ENCODE measurements around the gene PALD1.
A peak's percentile ranks its signal among the peaks of the same experiment; 100 is the strongest.

Gene PALD1

GRCh38 chr10:70432561-70433263 is 45.9 kb upstream of the PALD1 start:
- Histone ChIP-seq H3K4me1 (ENCODE audit: control insufficient read depth in 2 of 2, insufficient read depth in 1 of 2, low read depth in 1 of 2, low read length in 2 of 2) (peaks cover 0 to 6% of the 10 kb centered on the region in 2 donors), H3K27ac (replicated peaks; ENCODE audit: low read length) (no peak overlapping the region), H3K36me3 (replicated peaks in 1 of 2; ENCODE audit: control insufficient read depth in 2 of 2, insufficient read depth in 2 of 2, low read length in 2 of 2) (peaks cover 11 to 45% of the 10 kb centered on the region in 2 donors), H4K8ac (ENCODE audit: low read depth, low read length) (no peak overlapping the region), H3K79me1 (ENCODE audit: low read depth, low read length) (no peaks in the 10 kb centered on the region), H3K4me2 (ENCODE audit: insufficient read depth, low read length, poor library complexity, severe bottlenecking) (no peak overlapping the region), H2BK120ac (ENCODE audit: low read depth, low read length) (no peak overlapping the region), H3K23ac (ENCODE audit: low read depth, low read length, poor library complexity) (no peak overlapping the region), H2AK5ac (ENCODE audit: low read depth, low read length) (no peak overlapping the region), H2AFZ (ENCODE audit: low read length) (no peak overlapping the region), H4K91ac (ENCODE audit: low read depth, low read length, poor library complexity) (no peak overlapping the region), H2BK15ac (ENCODE audit: low read length) (no peak overlapping the region), H3K9me3 (replicated peaks in 1 of 2; ENCODE audit: control insufficient read depth in 2 of 2, insufficient read depth in 1 of 2, low read depth in 1 of 2, low read length in 2 of 2) (no peaks in the 10 kb centered on the region), H2BK5ac (ENCODE audit: low read length) (no peak overlapping the region), H3K18ac (ENCODE audit: low read length) (no peak overlapping the region), H3K4me3 (ENCODE audit: low read length in 2 of 2) (no peak overlapping the region), H3K27me3 (ENCODE audit: control insufficient read depth in 3 of 3, insufficient read depth in 3 of 3, low read depth in 1 of 3, low read length in 3 of 3) (no peaks in the 10 kb centered on the region), H2BK12ac (ENCODE audit: low read length) (no peak overlapping the region), H3K9ac (ENCODE audit: low read depth, low read length, poor library complexity) (no peak overlapping the region), H3K14ac (ENCODE audit: low read length) (no peak overlapping the region), H3K4ac (ENCODE audit: low read length) (no peak overlapping the region)
- no peak for DNase-seq (ENCODE audit: low spot score)
- WGBS, 2 donors (ENCODE audit: extremely low coverage in 2 of 2, insufficient read length in 2 of 2, insufficient replicate concordance in 1 of 2), result no CpG with 5 or more reads among the region's 6 CpGs

DNA sequence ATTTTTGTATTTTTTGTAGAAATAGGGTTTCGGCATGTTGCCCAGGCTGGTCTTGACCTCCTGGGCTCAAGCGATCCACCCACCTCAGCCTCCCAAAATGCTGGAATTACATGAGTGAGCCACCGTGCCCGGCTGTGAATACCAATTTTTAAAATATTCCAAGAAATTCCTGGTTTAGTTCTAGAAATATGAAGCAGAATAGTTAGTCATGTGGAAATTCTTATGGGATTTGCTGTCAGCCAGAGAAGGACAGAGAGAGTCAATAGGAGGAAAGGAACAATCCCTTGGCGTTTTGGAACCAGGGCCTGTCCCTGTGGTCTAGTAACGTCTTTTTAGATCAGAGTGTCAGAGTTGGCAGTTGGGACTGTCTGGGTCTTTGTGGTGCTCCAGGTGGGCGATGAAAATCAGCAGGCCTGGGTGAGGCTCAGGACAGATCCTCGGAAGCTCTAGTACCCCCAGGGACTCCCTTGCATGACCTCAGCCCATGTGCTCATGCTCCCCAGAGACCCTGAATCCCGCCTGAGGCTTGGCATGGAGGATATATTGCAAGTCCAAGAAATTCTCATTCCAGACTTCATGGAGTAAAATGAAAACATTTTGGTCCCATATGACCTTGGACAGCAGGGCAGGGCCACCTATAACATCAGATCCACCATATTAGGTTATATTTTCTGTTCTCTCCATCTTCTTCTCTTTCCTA is 44.8 kb upstream of the PALD1 start:
- H3K14ac ChIP-seq (ENCODE audit: low read length), result no peak overlapping the region
- H3K27me3 ChIP-seq (ENCODE audit: control insufficient read depth in 3 of 3, insufficient read depth in 3 of 3, low read depth in 1 of 3, low read length in 3 of 3), result peaks cover 0 to 6% (median 3%) of the 10 kb centered on the region in 3 experiments
- H3K18ac ChIP-seq (ENCODE audit: low read length), result no peak overlapping the region
- H4K8ac ChIP-seq (ENCODE audit: low read depth, low read length), result no peak overlapping the region
- H2AFZ ChIP-seq (ENCODE audit: low read length), result no peak overlapping the region
- no CpG with 5 or more reads among the region's 9 CpGs for WGBS, 2 donors (ENCODE audit: extremely low coverage in 2 of 2, insufficient read length in 2 of 2, insufficient replicate concordance in 1 of 2)
- no peak overlapping the region for H2BK15ac ChIP-seq (ENCODE audit: low read length)
- no peak overlapping the region for H2BK120ac ChIP-seq (ENCODE audit: low read depth, low read length)
- H3K79me1 ChIP-seq (ENCODE audit: low read depth, low read length), result no peaks in the 10 kb centered on the region
- peaks cover 0 to 6% of the 10 kb centered on the region in 2 donors for H3K4me1 ChIP-seq (ENCODE audit: control insufficient read depth in 2 of 2, insufficient read depth in 1 of 2, low read depth in 1 of 2, low read length in 2 of 2)
- no peaks in the 10 kb centered on the region for H3K9me3 ChIP-seq (replicated peaks in 1 of 2; ENCODE audit: control insufficient read depth in 2 of 2, insufficient read depth in 1 of 2, low read depth in 1 of 2, low read length in 2 of 2)
- no peak for DNase-seq (ENCODE audit: low spot score)
- no peak overlapping the region for H3K9ac ChIP-seq (ENCODE audit: low read depth, low read length, poor library complexity)
- no peak overlapping the region for H3K23ac ChIP-seq (ENCODE audit: low read depth, low read length, poor library complexity)
- peaks cover 7 to 34% of the 10 kb centered on the region in 2 donors for H3K36me3 ChIP-seq (replicated peaks in 1 of 2; ENCODE audit: control insufficient read depth in 2 of 2, insufficient read depth in 2 of 2, low read length in 2 of 2)
- H2BK5ac ChIP-seq (ENCODE audit: low read length), result no peak overlapping the region
- peak overlapping the region in 1 of 2 donors; percentile 18 for H3K4me3 ChIP-seq (ENCODE audit: low read length in 2 of 2)
- H3K4ac ChIP-seq (ENCODE audit: low read length), result no peak overlapping the region
- H3K27ac ChIP-seq (replicated peaks; ENCODE audit: low read length), result no peak overlapping the region
- H4K91ac ChIP-seq (ENCODE audit: low read depth, low read length, poor library complexity), result no peak overlapping the region
- H2BK12ac ChIP-seq (ENCODE audit: low read length), result no peak overlapping the region
- H3K4me2 ChIP-seq (ENCODE audit: insufficient read depth, low read length, poor library complexity, severe bottlenecking), result no peak overlapping the region
- no peak overlapping the region for H2AK5ac ChIP-seq (ENCODE audit: low read depth, low read length)

DNA sequence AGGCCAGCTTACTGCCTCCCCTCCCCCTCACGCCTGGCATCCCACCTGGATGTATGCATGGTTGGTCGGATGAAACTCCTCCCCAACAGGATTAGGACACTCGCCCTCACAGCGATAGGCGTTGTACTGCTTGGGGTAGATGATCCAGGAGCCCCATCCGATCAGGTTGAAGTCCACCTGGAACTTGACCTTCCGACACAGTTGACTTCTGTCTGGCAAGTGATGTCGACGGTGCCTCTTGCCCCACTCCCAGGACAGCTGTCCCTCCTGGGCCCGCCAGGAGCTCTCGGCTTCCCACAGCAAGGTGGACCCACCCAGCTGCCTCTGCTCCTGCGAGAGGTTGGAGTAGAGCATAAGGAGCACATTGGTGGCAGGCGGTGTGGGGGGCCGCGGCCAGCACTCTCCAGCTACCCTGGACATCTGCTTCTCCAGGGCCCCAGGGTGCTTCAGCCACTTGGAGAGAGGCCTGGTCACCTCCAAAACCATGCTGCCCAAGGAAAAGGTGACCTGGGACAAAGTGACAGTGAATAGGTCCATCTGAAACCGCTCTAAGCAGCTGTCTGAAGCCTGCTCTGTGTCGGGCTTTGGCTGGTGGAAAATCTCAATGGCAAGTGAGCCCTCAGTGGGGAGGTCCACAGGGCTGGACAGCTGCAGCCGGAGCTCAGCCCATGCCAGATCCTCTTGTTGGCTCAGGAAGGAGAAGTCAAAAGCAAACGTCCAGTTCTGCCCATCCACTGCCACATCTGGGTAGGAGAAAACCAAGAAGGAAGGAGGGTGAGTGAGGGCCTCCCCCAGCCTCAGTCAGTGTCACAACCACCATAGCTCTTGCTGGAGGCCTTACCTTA is 43.1 kb upstream of the PALD1 start:
- no peak for DNase-seq (ENCODE audit: low spot score)
- no CpG with 5 or more reads among the region's 19 CpGs for WGBS, 2 donors (ENCODE audit: extremely low coverage in 2 of 2, insufficient read length in 2 of 2, insufficient replicate concordance in 1 of 2)
- no peak overlapping the region for H2AK5ac ChIP-seq (ENCODE audit: low read depth, low read length)
- no peak overlapping the region for H2AFZ ChIP-seq (ENCODE audit: low read length)
- H3K4ac ChIP-seq (ENCODE audit: low read length), result no peak overlapping the region
- H3K79me1 ChIP-seq (ENCODE audit: low read depth, low read length), result no peaks in the 10 kb centered on the region
- H3K14ac ChIP-seq (ENCODE audit: low read length), result no peak overlapping the region
- no peak overlapping the region for H2BK120ac ChIP-seq (ENCODE audit: low read depth, low read length)
- no peak overlapping the region for H4K91ac ChIP-seq (ENCODE audit: low read depth, low read length, poor library complexity)
- H3K23ac ChIP-seq (ENCODE audit: low read depth, low read length, poor library complexity), result peak overlapping the region; percentile 39
- no peak overlapping the region for H2BK12ac ChIP-seq (ENCODE audit: low read length)
- H3K27me3 ChIP-seq (ENCODE audit: control insufficient read depth in 3 of 3, insufficient read depth in 3 of 3, low read depth in 1 of 3, low read length in 3 of 3), result peaks cover 2 to 22% (median 19%) of the 10 kb centered on the region in 3 experiments
- H2BK5ac ChIP-seq (ENCODE audit: low read length), result no peak overlapping the region
- no peaks in the 10 kb centered on the region for H3K9me3 ChIP-seq (replicated peaks in 1 of 2; ENCODE audit: control insufficient read depth in 2 of 2, insufficient read depth in 1 of 2, low read depth in 1 of 2, low read length in 2 of 2)
- no peak overlapping the region for H2BK15ac ChIP-seq (ENCODE audit: low read length)
- no peak overlapping the region for H4K8ac ChIP-seq (ENCODE audit: low read depth, low read length)
- no peak overlapping the region for H3K4me2 ChIP-seq (ENCODE audit: insufficient read depth, low read length, poor library complexity, severe bottlenecking)
- H3K4me3 ChIP-seq (ENCODE audit: low read length in 2 of 2), result no peak overlapping the region
- no peak overlapping the region for H3K9ac ChIP-seq (ENCODE audit: low read depth, low read length, poor library complexity)
- H3K27ac ChIP-seq (replicated peaks; ENCODE audit: low read length), result no peak overlapping the region
- no peak overlapping the region for H3K18ac ChIP-seq (ENCODE audit: low read length)
- H3K4me1 ChIP-seq (ENCODE audit: control insufficient read depth in 2 of 2, insufficient read depth in 1 of 2, low read depth in 1 of 2, low read length in 2 of 2), result peaks cover 0 to 8% of the 10 kb centered on the region in 2 donors
- H3K36me3 ChIP-seq (replicated peaks in 1 of 2; ENCODE audit: control insufficient read depth in 2 of 2, insufficient read depth in 2 of 2, low read length in 2 of 2), result peaks cover 5 to 19% of the 10 kb centered on the region in 2 donors
